ENCODE measurements around the gene GRAP2.

DNA sequence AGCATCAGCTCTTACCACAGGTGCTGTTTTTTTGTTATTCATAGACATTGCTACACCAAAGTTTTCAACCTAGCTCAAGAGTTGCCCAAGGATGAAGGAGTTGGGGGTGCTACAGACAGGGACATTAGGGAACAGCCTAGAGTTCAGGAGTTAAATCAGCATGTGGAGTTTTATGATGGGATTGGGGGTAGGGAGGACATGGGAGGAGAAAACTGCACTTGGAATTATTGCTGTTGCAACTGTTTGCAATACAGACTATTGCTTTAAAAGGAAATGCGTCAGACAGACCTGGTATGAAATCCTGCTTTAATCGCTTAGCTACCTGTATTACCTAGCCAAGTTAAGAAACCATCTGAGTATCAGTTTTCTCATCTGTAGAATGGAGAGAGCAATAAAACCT is 65.6 kb downstream of the GRAP2 start:
- TF ChIP-seq CTCF (IDR thresholded peaks at IDR 0.05) (no peak), POLR2A (IDR thresholded peaks at IDR 0.05) (no peak)

All from Peyer's patch (tissue), 4 donors.